Measurements from ENCODE around the gene KPNA1. TPM values are rescaled to one million over a fixed set of nuclear protein-coding genes. Genes with fewer than 3 reads are reported as not detected.
A peak's percentile ranks its signal among the peaks of the same experiment; 100 is the strongest.

KPNA1 gene
- total and polyA plus RNA-seq, 8 donors: 39.6 to 71.4 (median 45.0) TPM

- Histone ChIP-seq H3K4me1 (peaks cover 12 to 40% of the 10 kb centered on the region in 2 donors), H3K27ac (no peak overlapping the region), H3K36me3 (peaks cover 0 to 27% of the 10 kb centered on the region in 2 donors), H3K9me3 (no peaks in the 10 kb centered on the region), H3K4me3 (no peak overlapping the region), H3K27me3 (no peaks in the 10 kb centered on the region)
- intact Hi-C loops (cut with DNase I): no loop called here
- TF ChIP-seq CTCF (IDR thresholded peaks at IDR 0.05): no peak
- DNase-seq (no peak), ATAC-seq (no peak)
These were observed 16.6 kb downstream of the KPNA1 start for GRCh38 chr3:122498152-122498551.

GRCh38 chr3:122497425-122497824 lies 17.3 kb downstream of the KPNA1 start:
- ATAC-seq: peak; percentile 69
- intact Hi-C loops (cut with DNase I): no loop called here
- no peak for TF ChIP-seq CTCF (IDR thresholded peaks at IDR 0.05)

GRCh38 chr3:122496508-122496907 lies 18.2 kb downstream of the KPNA1 start:
- Histone ChIP-seq H3K27ac (no peak overlapping the region), H3K4me3 (no peak overlapping the region), H3K27me3 (no peaks in the 10 kb centered on the region), H3K9me3 (no peaks in the 10 kb centered on the region), H3K36me3 (peaks cover 0 to 31% of the 10 kb centered on the region in 2 donors), H3K4me1 (peaks cover 12 to 29% of the 10 kb centered on the region in 2 donors)
- intact Hi-C loops (cut with DNase I): no loop called here
- DNase-seq: no peak
- TF ChIP-seq CTCF (IDR thresholded peaks at IDR 0.05): no peak
- ATAC-seq: no peak

More at GRCh38 chr3:122497425-122497824, 17.3 kb downstream of the KPNA1 start:
- Histone ChIP-seq H3K4me1 (peaks cover 12 to 32% of the 10 kb centered on the region in 2 donors), H3K36me3 (peaks cover 0 to 27% of the 10 kb centered on the region in 2 donors), H3K27ac (no peak overlapping the region), H3K27me3 (no peaks in the 10 kb centered on the region), H3K4me3 (no peak overlapping the region), H3K9me3 (no peaks in the 10 kb centered on the region)
- DNase-seq: no peak

- no peak for TF ChIP-seq CTCF (IDR thresholded peaks at IDR 0.05)
- Histone ChIP-seq H3K27ac (no peak overlapping the region), H3K27me3 (no peaks in the 10 kb centered on the region), H3K36me3 (peaks cover 0 to 36% of the 10 kb centered on the region in 2 donors), H3K4me3 (no peak overlapping the region), H3K9me3 (no peaks in the 10 kb centered on the region), H3K4me1 (peaks cover 9 to 20% of the 10 kb centered on the region in 2 donors)
- intact Hi-C loops (cut with DNase I): no loop called here
- DNase-seq (no peak), ATAC-seq (no peak)
These were observed 21.4 kb downstream of the KPNA1 start for GRCh38 chr3:122493296-122493695.

- intact Hi-C loops (cut with DNase I): no loop called here
- no peak for DNase-seq
These were observed 26.3 kb downstream of the KPNA1 start for GRCh38 chr3:122488262-122488973.

More at GRCh38 chr3:122488262-122488973, 26.3 kb downstream of the KPNA1 start:
- Histone ChIP-seq H3K9me3 (no peaks in the 10 kb centered on the region), H3K36me3 (peaks cover 0 to 14% of the 10 kb centered on the region in 2 donors), H3K27ac (no peak overlapping the region), H3K27me3 (no peaks in the 10 kb centered on the region), H3K4me3 (no peak overlapping the region), H3K4me1 (peaks cover 0 to 3% of the 10 kb centered on the region in 2 donors)
- no peak for TF ChIP-seq CTCF (IDR thresholded peaks at IDR 0.05)
- no peak for ATAC-seq

All from left lung (tissue), 10 donors.